DOHH2 (cell line): Measurements from ENCODE around the gene AIM2.

Experiments
- EZH2phosphoT487 ChIP-seq: fragments of 200-600 bp; sonication (generic); IDR thresholded peaks from 2 replicates; pipeline ENCODE4 v1.6.1; 2017; ENCODE audit warnings: borderline replicate concordance, mild to moderate bottlenecking, antibody characterized with exemption, low read length, moderate library complexity, mixed read lengths
- TF ChIP-seq, protein P1 (sequence below): fragments of 200-600 bp; sonication (generic); IDR thresholded peaks from one replicate; pipeline ENCODE4 v1.5.1; 2014; ENCODE audit warnings: antibody characterized with exemption, mild to moderate bottlenecking, low read depth, low read length; ENCODE audit not compliant: poor library complexity, severe bottlenecking

DNA sequence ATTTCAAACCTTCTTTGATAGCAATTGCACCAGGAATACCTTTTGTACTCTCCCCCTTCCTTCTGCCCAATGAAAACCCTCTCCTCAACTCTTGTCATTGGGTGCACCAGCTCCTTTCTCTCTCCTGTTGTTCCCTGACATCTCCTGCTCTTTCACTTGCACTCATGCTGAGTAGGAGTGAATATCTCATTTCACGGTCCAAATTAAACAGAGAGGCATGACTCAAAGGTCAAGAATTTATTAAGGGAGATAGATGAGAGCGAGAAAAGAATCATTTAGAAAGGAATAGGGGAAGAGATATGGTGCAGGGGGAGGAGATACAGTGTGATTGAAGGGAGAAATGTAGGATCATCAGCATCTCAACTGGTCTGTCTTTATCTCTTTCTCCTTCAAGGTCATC, 22.1 kb downstream of the AIM2 start:
- TF ChIP-seq, protein P1, sequence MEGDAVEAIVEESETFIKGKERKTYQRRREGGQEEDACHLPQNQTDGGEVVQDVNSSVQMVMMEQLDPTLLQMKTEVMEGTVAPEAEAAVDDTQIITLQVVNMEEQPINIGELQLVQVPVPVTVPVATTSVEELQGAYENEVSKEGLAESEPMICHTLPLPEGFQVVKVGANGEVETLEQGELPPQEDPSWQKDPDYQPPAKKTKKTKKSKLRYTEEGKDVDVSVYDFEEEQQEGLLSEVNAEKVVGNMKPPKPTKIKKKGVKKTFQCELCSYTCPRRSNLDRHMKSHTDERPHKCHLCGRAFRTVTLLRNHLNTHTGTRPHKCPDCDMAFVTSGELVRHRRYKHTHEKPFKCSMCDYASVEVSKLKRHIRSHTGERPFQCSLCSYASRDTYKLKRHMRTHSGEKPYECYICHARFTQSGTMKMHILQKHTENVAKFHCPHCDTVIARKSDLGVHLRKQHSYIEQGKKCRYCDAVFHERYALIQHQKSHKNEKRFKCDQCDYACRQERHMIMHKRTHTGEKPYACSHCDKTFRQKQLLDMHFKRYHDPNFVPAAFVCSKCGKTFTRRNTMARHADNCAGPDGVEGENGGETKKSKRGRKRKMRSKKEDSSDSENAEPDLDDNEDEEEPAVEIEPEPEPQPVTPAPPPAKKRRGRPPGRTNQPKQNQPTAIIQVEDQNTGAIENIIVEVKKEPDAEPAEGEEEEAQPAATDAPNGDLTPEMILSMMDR: no peak
- no peak for TF ChIP-seq EZH2phosphoT487
